GM23248 (cell line): ENCODE results near the gene ENDOV. TPM values are rescaled to one million over a fixed set of nuclear protein-coding genes. Genes with fewer than 3 reads are reported as not detected.
A peak's percentile ranks its signal among the peaks of the same experiment; 100 is the strongest.

Experiments
- DNase-seq: peaks from one replicate; pipeline ENCODE4 v3.0.0-alpha.2; 2015
- H2AFZ ChIP-seq: fragments of 200-600 bp; sonication (generic); 2 replicates; pipeline ENCODE4 v1.6.1; 2016; ENCODE audit warnings: antibody characterized with exemption
- H3F3A ChIP-seq: fragments of 200-600 bp; sonication (generic); 2 replicates; pipeline ENCODE4 v1.6.1; 2016; ENCODE audit warnings: mild to moderate bottlenecking, antibody characterized with exemption, mixed run types; ENCODE audit not compliant: insufficient read depth
- H3K27ac ChIP-seq: fragments of 200-600 bp; sonication (generic); 2 replicates; pipeline ENCODE4 v1.5.1; 2016; ENCODE audit warnings: mild to moderate bottlenecking
- H3K27me3 ChIP-seq: fragments of 200-600 bp; sonication (generic); replicated peaks from 2 replicates; pipeline ENCODE4 v1.6.1; 2016; ENCODE audit warnings: mild to moderate bottlenecking; ENCODE audit not compliant: insufficient read depth
- H3K36me3 ChIP-seq: fragments of 200-600 bp; sonication (generic); 2 replicates; pipeline ENCODE4 v1.6.1; 2016; ENCODE audit warnings: low read depth, mild to moderate bottlenecking
- H3K4me1 ChIP-seq: fragments of 200-600 bp; sonication (generic); 2 replicates; pipeline ENCODE4 v1.6.1; 2016; ENCODE audit warnings: mild to moderate bottlenecking; ENCODE audit not compliant: insufficient read depth
- H3K4me2 ChIP-seq: fragments of 200-600 bp; sonication (generic); one replicate; pipeline ENCODE4 v1.6.1; 2016; ENCODE audit warnings: mild to moderate bottlenecking; ENCODE audit not compliant: unreplicated experiment
- H3K4me3 ChIP-seq: fragments of 200-600 bp; sonication (generic); 2 replicates; pipeline ENCODE4 v1.5.1; 2016; ENCODE audit warnings: mild to moderate bottlenecking
- H3K79me2 ChIP-seq: fragments of 200-600 bp; sonication (generic); 2 replicates; pipeline ENCODE4 v1.6.1; 2016; ENCODE audit warnings: mild to moderate bottlenecking; ENCODE audit not compliant: insufficient read depth
- H3K9ac ChIP-seq: fragments of 200-600 bp; sonication (generic); 2 replicates; pipeline ENCODE4 v1.6.1; 2016; ENCODE audit warnings: mild to moderate bottlenecking
- H3K9me2 ChIP-seq: fragments of 200-600 bp; sonication (generic); 2 replicates; pipeline ENCODE4 v1.6.1; 2016; ENCODE audit warnings: mixed run types, mild to moderate bottlenecking, moderate library complexity; ENCODE audit not compliant: insufficient read depth
- H3K9me3 ChIP-seq: fragments of 200-600 bp; sonication (generic); one replicate; pipeline ENCODE4 v1.6.1; 2017; ENCODE audit warnings: low read depth
- H4K20me1 ChIP-seq: fragments of 200-600 bp; sonication (generic); 2 replicates; pipeline ENCODE4 v1.6.0; 2016; ENCODE audit not compliant: insufficient read depth
- EZH2 ChIP-seq: fragments of 200-600 bp; sonication (generic); IDR thresholded peaks from 2 replicates; pipeline ENCODE4 v1.6.1; 2018; ENCODE audit warnings: antibody characterized with exemption, mild to moderate bottlenecking; ENCODE audit not compliant: insufficient read depth, poor library complexity, severe bottlenecking
- EZH2phosphoT487 ChIP-seq: fragments of 200-600 bp; sonication (generic); IDR thresholded peaks from 2 replicates; pipeline ENCODE4 v1.6.1; 2018; ENCODE audit warnings: antibody characterized with exemption, moderate library complexity, mild to moderate bottlenecking, low read depth; ENCODE audit not compliant: insufficient read depth
- WGBS, 2 experiments: methylation state at CpG; one replicate each; pipeline ENCODE4 v1.1.6; 2015 to 2017; ENCODE audit warnings: low lambda C conversion rate in 2 of 2, low coverage in 1 of 2; ENCODE audit errors: missing lambda C conversion rate in 2 of 2; 5-methylcytosine and 5-hydroxymethylcytosine counted together
- in situ Hi-C: fragments of 300-500 bp; cut with MboI; formaldehyde crosslinking; loops from 2 replicates; pipeline ENCODE4 v1.15.0; 2020
- polyA plus RNA-seq: library from polyadenylated mRNA; unstranded; fragments of >200 nt; fragmentation: Nextera tagmentation; extraction: Ambion mirVana; gene quantifications from 2 replicates; pipeline ENCODE4 v1.2.1, GENCODE V29; 2016
- total RNA-seq: library from RNA; depleted of rRNA; stranded (reverse); fragments of >200 nt; shearing (Covaris generic); gene quantifications from 2 replicates; pipeline ENCODE4 v1.2.3, GENCODE V29; 2014

The ENDOV gene
- total and polyA plus RNA-seq, 2 experiments from 2014 or later = 25.1 to 25.7 TPM

DNA sequence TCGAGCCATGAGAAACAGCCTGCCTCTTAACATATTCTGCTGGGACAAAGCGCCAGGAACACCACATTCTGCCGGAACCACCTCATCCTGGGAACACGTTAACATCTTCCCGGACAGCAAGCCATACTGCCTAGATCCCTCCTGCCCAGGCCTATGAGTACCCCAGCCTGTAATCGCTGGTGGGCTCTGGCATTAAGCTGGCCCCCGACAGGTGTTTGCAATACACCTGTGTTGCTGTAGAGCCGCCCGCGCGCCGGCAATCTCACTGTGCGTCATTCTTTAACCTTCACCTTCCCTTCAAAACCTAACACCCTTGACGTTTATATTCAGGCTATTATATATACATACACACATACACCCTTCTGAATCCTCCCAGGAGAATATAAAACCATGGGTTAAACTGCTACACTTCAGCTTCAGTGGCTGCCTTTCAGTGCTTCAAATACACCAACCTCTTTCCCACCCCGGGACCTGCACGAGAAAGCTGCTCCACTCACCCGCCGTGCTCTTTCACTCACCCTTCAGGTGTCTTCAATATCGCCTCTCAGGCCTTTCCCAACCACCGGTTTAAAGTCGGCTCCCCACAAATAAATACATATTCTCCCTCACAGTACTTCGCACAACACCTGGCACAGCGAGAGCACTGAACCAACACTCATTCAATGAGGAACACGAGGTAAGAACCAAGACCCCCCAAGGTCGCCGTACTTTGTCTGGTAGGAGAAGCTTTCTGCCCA lies 1.0 kb upstream of the ENDOV start:
- Histone ChIP-seq H3K79me2 (peaks cover 32% of the 10 kb centered on the region), H2AFZ (peak overlapping the region; percentile 79), H3K36me3 (no peaks in the 10 kb centered on the region; the same call in 1 of the 2 replicates), H3K27me3 (no peaks in the 10 kb centered on the region), H3K4me3 (peak overlapping the region; percentile 95), H3K9me2 (no peaks in the 10 kb centered on the region), H3K9ac (peak overlapping the region; percentile 90), H3K4me1 (peaks cover 8% of the 10 kb centered on the region; the same call in 1 of the 2 replicates), H3K9me3 (no peaks in the 10 kb centered on the region), H3F3A (no peaks in the 10 kb centered on the region), H3K27ac (no peak overlapping the region), H3K4me2 (peak overlapping the region; percentile 90), H4K20me1 (peaks cover 7% of the 10 kb centered on the region; the same call in 1 of the 2 replicates)
- in situ Hi-C loops = no loop called here
- WGBS, 2 experiments = 45 to 46% methylated on average over 26 of the region's 26 CpGs
- peak; percentile 27 for DNase-seq
- no peak for TF ChIP-seq EZH2phosphoT487
- no peak for TF ChIP-seq EZH2

DNA sequence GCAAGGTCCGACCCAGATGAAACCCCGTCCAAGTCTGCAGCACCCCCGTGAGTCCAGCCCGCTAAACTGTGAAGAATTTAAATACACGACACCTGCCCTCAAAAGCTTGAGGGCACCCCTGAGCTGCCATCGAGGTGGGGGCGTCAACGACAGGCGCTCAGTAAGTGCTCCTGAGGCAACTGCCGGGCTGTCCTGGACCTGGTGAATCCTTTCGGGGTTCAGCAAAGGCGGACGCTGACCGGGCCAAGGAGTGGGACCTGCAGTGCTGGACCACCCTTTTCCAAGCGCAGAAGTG lies 512 bp upstream of the ENDOV start:
- Histone ChIP-seq H3K36me3 (no peaks in the 10 kb centered on the region; the same call in 1 of the 2 replicates), H3K4me2 (peak overlapping the region; percentile 90), H3K4me3 (peak overlapping the region; percentile 95), H3K27ac (peak overlapping the region; percentile 89), H4K20me1 (peaks cover 7% of the 10 kb centered on the region; the same call in 1 of the 2 replicates), H3K79me2 (peaks cover 32% of the 10 kb centered on the region), H3F3A (no peaks in the 10 kb centered on the region), H2AFZ (peak overlapping the region; percentile 79), H3K4me1 (peaks cover 8% of the 10 kb centered on the region; the same call in 1 of the 2 replicates), H3K9me2 (no peaks in the 10 kb centered on the region), H3K9ac (peak overlapping the region; percentile 90), H3K9me3 (no peaks in the 10 kb centered on the region), H3K27me3 (no peaks in the 10 kb centered on the region)
- no peak for DNase-seq
- TF ChIP-seq EZH2phosphoT487 (no peak), EZH2 (no peak)
- in situ Hi-C loops = no loop called here
- WGBS, 2 experiments = 1 to 2% methylated on average over 14 to 15 of the region's 15 CpGs

DNA sequence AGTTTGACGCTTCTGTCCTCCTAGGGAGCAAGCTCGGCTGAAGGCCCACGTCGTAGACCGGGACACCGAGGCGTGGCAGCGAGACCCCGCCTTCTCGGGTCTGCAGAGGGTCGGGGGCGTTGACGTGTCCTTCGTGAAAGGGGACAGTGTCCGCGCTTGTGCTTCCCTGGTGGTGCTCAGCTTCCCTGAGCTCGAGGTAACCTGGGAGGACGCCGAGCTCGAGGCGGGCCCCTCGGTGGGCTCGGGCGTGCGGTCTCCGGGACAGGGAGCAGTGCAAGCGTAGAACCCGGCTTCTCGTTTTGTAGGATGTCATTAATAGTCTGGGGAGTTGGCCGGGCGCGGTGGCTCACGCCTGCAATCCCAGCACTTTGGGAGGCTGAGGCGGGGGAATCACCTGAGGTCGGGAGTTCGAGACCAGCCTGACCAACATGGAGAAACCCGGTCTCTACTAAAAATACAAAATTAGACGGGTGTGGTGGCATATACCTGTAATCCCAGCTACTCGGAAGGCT lies 715 bp downstream of the ENDOV start:
- H4K20me1 ChIP-seq = peaks cover 7% of the 10 kb centered on the region; the same call in 1 of the 2 replicates
- H3K9ac ChIP-seq = peak overlapping the region; percentile 90
- H3K27ac ChIP-seq = peak overlapping the region; percentile 89
- peak overlapping the region; percentile 79 for H2AFZ ChIP-seq
- in situ Hi-C loops = no loop called here
- no peaks in the 10 kb centered on the region for H3K27me3 ChIP-seq
- TF ChIP-seq EZH2phosphoT487 = no peak
- no peak for TF ChIP-seq EZH2
- H3K4me3 ChIP-seq = peak overlapping the region; percentile 95
- H3K9me3 ChIP-seq = no peaks in the 10 kb centered on the region
- no peak for DNase-seq
- H3K4me1 ChIP-seq = peaks cover 8% of the 10 kb centered on the region; the same call in 1 of the 2 replicates
- peaks cover 32% of the 10 kb centered on the region for H3K79me2 ChIP-seq
- H3K9me2 ChIP-seq = no peaks in the 10 kb centered on the region
- peak overlapping the region; percentile 90 for H3K4me2 ChIP-seq
- H3F3A ChIP-seq = no peaks in the 10 kb centered on the region
- no peaks in the 10 kb centered on the region; the same call in 1 of the 2 replicates for H3K36me3 ChIP-seq
- WGBS, 2 experiments = 3 to 7% methylated on average over 39 of the region's 39 CpGs

DNA sequence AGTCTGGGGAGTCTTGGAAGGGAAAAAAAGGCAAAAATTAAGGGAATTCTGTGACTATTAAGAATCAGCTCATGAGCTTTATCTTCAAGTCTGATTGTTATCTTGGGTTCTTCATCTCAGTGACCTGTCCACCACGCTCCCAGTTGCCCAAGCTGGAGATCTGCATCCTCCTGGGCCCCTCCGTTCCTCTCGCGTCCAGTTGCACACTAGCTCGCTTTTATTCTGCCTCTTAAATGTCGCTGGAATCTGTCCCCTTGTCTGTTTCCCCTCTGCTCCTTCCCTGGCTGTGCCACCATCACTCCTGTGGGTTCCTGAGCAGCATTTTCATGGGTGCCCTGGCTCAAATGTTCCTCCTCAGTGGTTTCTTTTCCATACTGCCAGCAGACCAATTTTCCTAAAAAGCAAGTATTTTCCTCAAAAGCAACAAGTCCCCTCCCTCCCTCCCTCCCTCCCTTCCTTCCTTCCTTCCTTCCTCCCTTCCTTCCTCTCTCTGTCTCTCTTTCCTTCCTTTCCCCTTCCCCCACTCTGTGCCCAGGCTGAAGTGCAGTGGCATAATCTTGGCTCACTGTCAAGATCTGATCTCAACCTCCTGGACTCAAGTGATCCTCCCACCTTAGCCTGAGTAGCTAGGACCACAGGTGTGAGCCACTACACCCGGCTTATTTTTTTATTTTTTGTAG lies 1.4 kb downstream of the ENDOV start:
- H3F3A ChIP-seq = no peaks in the 10 kb centered on the region
- H3K4me3 ChIP-seq = peak overlapping the region; percentile 95
- no peaks in the 10 kb centered on the region for H3K9me2 ChIP-seq
- H3K4me2 ChIP-seq = peak overlapping the region; percentile 90
- TF ChIP-seq EZH2phosphoT487 = no peak
- no peak for TF ChIP-seq EZH2
- no peak overlapping the region for H3K27ac ChIP-seq
- H4K20me1 ChIP-seq = peaks cover 7% of the 10 kb centered on the region; the same call in 1 of the 2 replicates
- H3K27me3 ChIP-seq = no peaks in the 10 kb centered on the region
- H2AFZ ChIP-seq = no peak overlapping the region
- no peak for DNase-seq
- H3K9ac ChIP-seq = peak overlapping the region; percentile 90
- H3K79me2 ChIP-seq = peaks cover 32% of the 10 kb centered on the region
- H3K4me1 ChIP-seq = peaks cover 8% of the 10 kb centered on the region; the same call in 1 of the 2 replicates
- no peaks in the 10 kb centered on the region; the same call in 1 of the 2 replicates for H3K36me3 ChIP-seq
- no peaks in the 10 kb centered on the region for H3K9me3 ChIP-seq
- in situ Hi-C loops = no loop called here
- WGBS, 2 experiments = 83 to 85% methylated on average over 7 of the region's 7 CpGs
